ENCODE measurements around the gene TLR2. TPM values are rescaled to one million over a fixed set of nuclear protein-coding genes. Genes with fewer than 3 reads are reported as not detected.
"Not testable (repeated sequence)": the region's sequence is repeated elsewhere in the genome, so short reads cannot be mapped to it uniquely, and the experiment has no call there.

TLR2 gene
- total RNA-seq, 6 donors from 2014 or later: 34.8 to 104 (median 91.2) TPM

GRCh38 chr4:153663667-153664066, 20.4 kb upstream of the TLR2 start:
- no peak for DNase-seq
- no peak for ATAC-seq (ENCODE audit: low FRiP score in 2 of 2)
- H3K36me3 ChIP-seq: no peaks in the 10 kb centered on the region
- WGBS, 2 donors: 86 to 100% methylated on average over 1 of the region's 1 CpG
- H3K4me1 ChIP-seq: peaks cover 16 to 21% (median 20%) of the 10 kb centered on the region in 4 donors
- no peaks in the 10 kb centered on the region for H3K27me3 ChIP-seq
- H3K4me3 ChIP-seq: no peak overlapping the region
- TF ChIP-seq EP300 (IDR thresholded peaks at IDR 0.05) (no peak), POLR2A (IDR thresholded peaks at IDR 0.05) (no peak), CTCF (IDR thresholded peaks at IDR 0.05) (no peak), POLR2AphosphoS5 (IDR thresholded peaks at IDR 0.05) (no peak)
- H3K27ac ChIP-seq: no peak overlapping the region
- no peaks in the 10 kb centered on the region for H3K9me3 ChIP-seq

DNA sequence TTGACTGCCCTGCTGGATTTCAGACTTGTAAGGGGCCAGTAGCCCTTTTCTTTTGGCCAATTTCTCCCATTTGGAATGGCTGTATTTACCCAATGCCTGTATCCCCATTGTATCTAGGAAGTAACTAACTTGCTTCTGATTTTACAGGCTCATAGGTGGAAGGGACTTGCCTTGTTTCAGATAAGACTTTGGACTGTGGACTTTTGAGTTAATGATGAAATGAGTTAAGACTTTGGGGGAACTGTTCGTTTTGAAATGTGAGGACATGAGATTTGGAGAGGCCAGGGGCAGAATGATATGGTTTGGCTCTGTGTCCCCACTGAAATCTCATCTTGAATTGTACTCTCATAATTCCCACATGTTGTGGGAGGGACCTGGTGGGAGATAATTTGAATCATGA, 17.6 kb upstream of the TLR2 start:
- ATAC-seq (ENCODE audit: low FRiP score in 2 of 2); H3K27ac ChIP-seq; H3K36me3 ChIP-seq; H3K27me3 ChIP-seq; H3K4me3 ChIP-seq; H3K4me1 ChIP-seq; DNase-seq; H3K9me3 ChIP-seq: not testable (repeated sequence)
- 77 to 83% methylated on average over 1 of the region's 1 CpG for WGBS, 2 donors

GRCh38 chr4:153668647-153669046, 15.4 kb upstream of the TLR2 start:
- Histone ChIP-seq H3K27me3 (no peaks in the 10 kb centered on the region), H3K36me3 (no peaks in the 10 kb centered on the region), H3K9me3 (no peaks in the 10 kb centered on the region), H3K27ac (no peak overlapping the region), H3K4me3 (no peak overlapping the region), H3K4me1 (no peaks in the 10 kb centered on the region)
- WGBS, 2 donors: 61 to 80% methylated on average over 2 of the region's 2 CpGs
- DNase-seq: no peak
- no peak for TF ChIP-seq POLR2AphosphoS5 (IDR thresholded peaks at IDR 0.05)
- TF ChIP-seq CTCF (IDR thresholded peaks at IDR 0.05): no peak
- TF ChIP-seq POLR2A (IDR thresholded peaks at IDR 0.05): no peak
- no peak for TF ChIP-seq EP300 (IDR thresholded peaks at IDR 0.05)
- ATAC-seq (ENCODE audit: low FRiP score in 2 of 2): no peak

- H3K4me1 ChIP-seq: no peaks in the 10 kb centered on the region
- WGBS, 2 donors: 57 to 61% methylated on average over 3 of the region's 3 CpGs
- no peaks in the 10 kb centered on the region for H3K27me3 ChIP-seq
- H3K36me3 ChIP-seq: no peaks in the 10 kb centered on the region
- H3K27ac ChIP-seq: no peak overlapping the region
- no peaks in the 10 kb centered on the region for H3K9me3 ChIP-seq
- ATAC-seq (ENCODE audit: low FRiP score in 2 of 2): no peak
- TF ChIP-seq POLR2AphosphoS5 (IDR thresholded peaks at IDR 0.05) (no peak), CTCF (IDR thresholded peaks at IDR 0.05) (no peak), POLR2A (IDR thresholded peaks at IDR 0.05) (no peak), EP300 (IDR thresholded peaks at IDR 0.05) (no peak)
- no peak for DNase-seq
- no peak overlapping the region for H3K4me3 ChIP-seq
Measured at GRCh38 chr4:153669838-153670237, 14.2 kb upstream of the TLR2 start.

- Histone ChIP-seq H3K27me3 (no peaks in the 10 kb centered on the region), H3K4me1 (no peaks in the 10 kb centered on the region), H3K4me3 (no peak overlapping the region), H3K9me3 (peaks cover 0 to 5% (median 4%) of the 10 kb centered on the region in 4 donors), H3K36me3 (no peaks in the 10 kb centered on the region), H3K27ac (no peak overlapping the region)
- ATAC-seq (ENCODE audit: low FRiP score in 2 of 2): no peak
- DNase-seq: no peak
- WGBS, 2 donors: 84 to 94% methylated on average over 5 of the region's 5 CpGs
- no peak for TF ChIP-seq CTCF (IDR thresholded peaks at IDR 0.05)
- TF ChIP-seq POLR2AphosphoS5 (IDR thresholded peaks at IDR 0.05): no peak
- TF ChIP-seq EP300 (IDR thresholded peaks at IDR 0.05): no peak
- no peak for TF ChIP-seq POLR2A (IDR thresholded peaks at IDR 0.05)
Measured at GRCh38 chr4:153676486-153676885, 7.6 kb upstream of the TLR2 start.
